Trophoblast cell (in vitro differentiated cells and primary cell): ENCODE data around the gene SLC16A2.

Experiments
- DNase-seq, 2 donors: peaks; one replicate each; pipeline ENCODE4 v3.0.0-alpha.2; 2016
- H2AFZ ChIP-seq: 2 replicates; pipeline ENCODE4 v1.6.1; 2013; ENCODE audit warnings: low read length, moderate library complexity, mild to moderate bottlenecking; ENCODE audit not compliant: insufficient read depth, poor library complexity
- H2AK5ac ChIP-seq: 2 replicates; pipeline ENCODE4 v1.6.1; 2013; ENCODE audit warnings: mild to moderate bottlenecking, low read length
- H2BK120ac ChIP-seq: 2 replicates; pipeline ENCODE4 v1.6.1; 2013; ENCODE audit warnings: low read length, mild to moderate bottlenecking, moderate library complexity; ENCODE audit not compliant: insufficient read depth, poor library complexity
- H2BK12ac ChIP-seq: 2 replicates; pipeline ENCODE4 v1.6.1; 2013; ENCODE audit warnings: mild to moderate bottlenecking, low read length, moderate library complexity
- H2BK5ac ChIP-seq: 2 replicates; pipeline ENCODE4 v1.6.1; 2013; ENCODE audit warnings: low read length, low read depth, moderate library complexity, mild to moderate bottlenecking; ENCODE audit not compliant: poor library complexity
- H3K14ac ChIP-seq: 2 replicates; pipeline ENCODE4 v1.6.1; 2013; ENCODE audit warnings: mild to moderate bottlenecking, low read length
- H3K18ac ChIP-seq: 2 replicates; pipeline ENCODE4 v1.6.1; 2013; ENCODE audit warnings: mild to moderate bottlenecking, low read length
- H3K23ac ChIP-seq: 2 replicates; pipeline ENCODE4 v1.6.1; 2013; ENCODE audit warnings: low read length
- H3K27ac ChIP-seq: 2 replicates; pipeline ENCODE4 v1.5.1; 2013; ENCODE audit warnings: low read depth, mild to moderate bottlenecking, inconsistent platforms, low read length, moderate library complexity
- H3K27me3 ChIP-seq: 2 replicates; pipeline ENCODE4 v1.6.1; 2013; ENCODE audit warnings: inconsistent platforms, mild to moderate bottlenecking, low read length, moderate library complexity; ENCODE audit not compliant: insufficient read depth
- H3K36me3 ChIP-seq, 2 experiments: 1 replicate in 1 of 2; 2 replicates in 1 of 2; pipeline ENCODE4 v1.6.1; 2013; ENCODE audit warnings: low read length in 2 of 2, mild to moderate bottlenecking in 2 of 2, moderate library complexity in 1 of 2; ENCODE audit not compliant: insufficient read depth in 2 of 2, control insufficient read depth in 1 of 2
- H3K4ac ChIP-seq: 2 replicates; pipeline ENCODE4 v1.6.1; 2013; ENCODE audit warnings: low read depth, mild to moderate bottlenecking, low read length, moderate library complexity
- H3K4me1 ChIP-seq, 2 experiments: 1 replicate in 1 of 2; 2 replicates in 1 of 2; pipeline ENCODE4 v1.6.1; 2013; ENCODE audit warnings: low read length in 2 of 2, mild to moderate bottlenecking in 2 of 2, moderate library complexity in 1 of 2; ENCODE audit not compliant: insufficient read depth in 2 of 2, control insufficient read depth in 1 of 2
- H3K4me2 ChIP-seq: 2 replicates; pipeline ENCODE4 v1.6.1; 2013; ENCODE audit warnings: inconsistent platforms, mild to moderate bottlenecking, low read length, moderate library complexity
- H3K4me3 ChIP-seq: 2 replicates; pipeline ENCODE4 v1.5.1; 2013; ENCODE audit warnings: mild to moderate bottlenecking, low read depth, low read length, inconsistent platforms
- H3K79me1 ChIP-seq: one replicate; pipeline ENCODE4 v1.6.1; 2013; ENCODE audit warnings: low read length
- H3K79me2 ChIP-seq: 2 replicates; pipeline ENCODE4 v1.6.1; 2013; ENCODE audit warnings: low read length, mild to moderate bottlenecking; ENCODE audit not compliant: control insufficient read depth, insufficient read depth, poor library complexity
- H3K9ac ChIP-seq: 2 replicates; pipeline ENCODE4 v1.6.1; 2013; ENCODE audit warnings: mild to moderate bottlenecking, low read length
- H3K9me3 ChIP-seq: 2 replicates; pipeline ENCODE4 v1.6.1; 2013; ENCODE audit warnings: low read depth, mild to moderate bottlenecking, control low read depth, inconsistent platforms, low read length; ENCODE audit not compliant: insufficient read depth
- H4K12ac ChIP-seq: 2 replicates; pipeline ENCODE4 v1.6.1; 2013; ENCODE audit warnings: low read depth, mild to moderate bottlenecking, low read length, moderate library complexity
- H4K8ac ChIP-seq: 2 replicates; pipeline ENCODE4 v1.6.1; 2013; ENCODE audit warnings: low read depth, mild to moderate bottlenecking, low read length, moderate library complexity
- H4K91ac ChIP-seq: one replicate; pipeline ENCODE4 v1.6.1; 2013; ENCODE audit warnings: low read depth, mild to moderate bottlenecking, low read length, moderate library complexity
- WGBS: extraction: QIAGEN DNeasy Blood & Tissue Kit; methylation state at CpG from one replicate; pipeline ENCODE4 v1.1.7; 2013; ENCODE audit warnings: missing lambda C conversion rate; ENCODE audit not compliant: insufficient read length, insufficient coverage; ENCODE audit errors: extremely low coverage; 5-methylcytosine and 5-hydroxymethylcytosine counted together

Gene SLC16A2

DNA sequence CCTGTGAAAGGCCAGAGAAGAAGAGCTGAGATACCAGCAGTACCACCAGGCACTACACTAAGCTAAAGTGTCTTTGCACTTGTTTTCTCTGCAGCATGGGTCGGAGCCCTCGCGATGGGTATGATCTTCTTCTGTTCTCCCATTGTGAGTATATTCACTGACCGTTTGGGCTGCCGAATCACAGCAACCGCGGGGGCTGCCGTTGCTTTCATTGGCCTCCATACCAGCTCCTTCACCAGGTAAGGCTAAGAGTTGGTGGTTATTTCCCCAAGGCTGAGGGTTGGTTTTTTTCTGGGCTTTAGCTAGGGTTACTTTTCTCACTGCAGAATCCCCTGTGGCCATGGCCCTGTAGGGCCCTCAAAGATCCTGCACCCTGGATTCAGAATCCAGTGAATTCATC lies 99.6 kb downstream of the SLC16A2 start:
- Histone ChIP-seq H2BK12ac (no peak overlapping the region), H3K4ac (no peak overlapping the region), H3K18ac (no peak overlapping the region), H4K12ac (no peak overlapping the region), H3K4me2 (no peak overlapping the region), H3K27me3 (no peaks in the 10 kb centered on the region), H3K79me2 (no peaks in the 10 kb centered on the region), H3K9me3 (no peaks in the 10 kb centered on the region), H3K14ac (no peak overlapping the region), H2AFZ (no peak overlapping the region), H2BK120ac (no peak overlapping the region), H3K4me3 (no peak overlapping the region), H3K23ac (no peak overlapping the region), H3K36me3 (no peaks in the 10 kb centered on the region), H2AK5ac (no peak overlapping the region), H2BK5ac (no peak overlapping the region), H4K8ac (no peak overlapping the region), H3K27ac (no peak overlapping the region), H3K79me1 (no peaks in the 10 kb centered on the region), H3K9ac (no peak overlapping the region), H4K91ac (no peak overlapping the region), H3K4me1 (no peaks in the 10 kb centered on the region)
- DNase-seq = no peak
- no CpG with 5 or more reads among the region's 8 CpGs for WGBS

GRCh38 chrX:74521961-74522751 lies 100.9 kb downstream of the SLC16A2 start:
- H3K9me3 ChIP-seq = no peaks in the 10 kb centered on the region
- H3K9ac ChIP-seq = no peak overlapping the region
- H2BK5ac ChIP-seq = no peak overlapping the region
- H4K91ac ChIP-seq = no peak overlapping the region
- H2BK120ac ChIP-seq = no peak overlapping the region
- H3K4me3 ChIP-seq = no peak overlapping the region
- no peak overlapping the region for H2AK5ac ChIP-seq
- no peaks in the 10 kb centered on the region for H3K27me3 ChIP-seq
- no peak overlapping the region for H3K27ac ChIP-seq
- no peak overlapping the region for H3K4ac ChIP-seq
- no peak for DNase-seq
- H3K4me1 ChIP-seq = no peaks in the 10 kb centered on the region
- H3K18ac ChIP-seq = no peak overlapping the region
- no peaks in the 10 kb centered on the region for H3K79me1 ChIP-seq
- no peak overlapping the region for H4K12ac ChIP-seq
- H2AFZ ChIP-seq = no peak overlapping the region
- H3K14ac ChIP-seq = no peak overlapping the region
- no peaks in the 10 kb centered on the region for H3K79me2 ChIP-seq
- no peak overlapping the region for H2BK12ac ChIP-seq
- no peak overlapping the region for H3K4me2 ChIP-seq
- H4K8ac ChIP-seq = no peak overlapping the region
- no peaks in the 10 kb centered on the region for H3K36me3 ChIP-seq
- no CpG with 5 or more reads among the region's 9 CpGs for WGBS
- no peak overlapping the region for H3K23ac ChIP-seq

GRCh38 chrX:74523224-74523623 lies 101.9 kb downstream of the SLC16A2 start:
- no peaks in the 10 kb centered on the region for H3K79me2 ChIP-seq
- no peak overlapping the region for H3K18ac ChIP-seq
- H3K4me1 ChIP-seq = no peaks in the 10 kb centered on the region
- H2BK5ac ChIP-seq = no peak overlapping the region
- H3K9me3 ChIP-seq = no peaks in the 10 kb centered on the region
- H3K4ac ChIP-seq = no peak overlapping the region
- H3K79me1 ChIP-seq = no peaks in the 10 kb centered on the region
- no peaks in the 10 kb centered on the region for H3K36me3 ChIP-seq
- no peak overlapping the region for H4K91ac ChIP-seq
- H2BK12ac ChIP-seq = no peak overlapping the region
- no peak overlapping the region for H3K4me3 ChIP-seq
- H3K27me3 ChIP-seq = no peaks in the 10 kb centered on the region
- no peak overlapping the region for H2AFZ ChIP-seq
- no peak for DNase-seq
- no CpG with 5 or more reads among the region's 1 CpG for WGBS
- H3K9ac ChIP-seq = no peak overlapping the region
- no peak overlapping the region for H2BK120ac ChIP-seq
- H2AK5ac ChIP-seq = no peak overlapping the region
- H3K14ac ChIP-seq = no peak overlapping the region
- H3K23ac ChIP-seq = no peak overlapping the region
- H4K8ac ChIP-seq = no peak overlapping the region
- no peak overlapping the region for H4K12ac ChIP-seq
- H3K4me2 ChIP-seq = no peak overlapping the region
- no peak overlapping the region for H3K27ac ChIP-seq

DNA sequence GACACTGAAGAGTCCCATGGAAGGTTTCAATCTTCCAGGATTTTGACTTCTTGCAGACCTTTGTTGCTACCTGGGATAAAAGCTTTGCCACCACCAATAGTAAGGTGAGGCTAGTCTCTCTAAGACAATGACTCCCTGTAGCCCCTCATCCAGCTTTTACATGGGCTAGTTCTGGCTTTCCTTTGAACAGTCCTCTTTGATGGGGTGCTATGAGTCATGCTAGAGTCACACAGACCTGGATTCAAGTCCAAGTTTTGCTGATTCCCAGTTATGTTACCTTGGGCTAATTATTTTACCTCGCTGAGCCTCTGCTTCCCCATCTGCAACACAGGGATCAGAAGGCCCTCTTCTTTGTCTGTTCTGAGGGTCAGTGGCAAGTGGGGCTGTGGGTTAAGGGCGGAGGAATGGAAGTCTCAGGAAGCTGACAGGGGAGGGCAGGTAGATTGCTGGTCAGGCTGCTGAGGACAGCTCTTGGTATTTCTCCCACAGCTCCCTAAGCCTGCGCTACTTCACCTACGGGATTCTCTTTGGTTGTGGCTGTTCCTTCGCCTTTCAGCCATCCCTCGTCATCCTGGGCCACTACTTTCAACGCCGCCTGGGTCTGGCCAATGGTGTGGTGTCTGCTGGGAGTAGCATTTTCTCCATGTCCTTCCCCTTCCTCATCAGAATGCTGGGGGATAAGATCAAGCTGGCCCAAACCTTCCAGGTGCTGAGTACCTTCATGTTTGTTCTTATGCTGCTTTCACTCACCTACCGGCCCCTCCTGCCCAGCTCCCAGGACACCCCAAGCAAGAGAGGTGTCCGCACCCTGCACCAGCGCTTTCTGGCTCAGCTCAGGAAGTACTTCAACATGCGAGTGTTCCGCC lies 102.8 kb downstream of the SLC16A2 start:
- Histone ChIP-seq H4K8ac (no peak overlapping the region), H4K91ac (no peak overlapping the region)

More for the DNA sequence above, 102.8 kb downstream of the SLC16A2 start:
- H3K4ac ChIP-seq = no peak overlapping the region
- H4K12ac ChIP-seq = peak overlapping the region; percentile 30
- no peaks in the 10 kb centered on the region for H3K27me3 ChIP-seq
- H2BK12ac ChIP-seq = no peak overlapping the region
- no peak overlapping the region for H3K14ac ChIP-seq
- H3K4me2 ChIP-seq = no peak overlapping the region
- H3K18ac ChIP-seq = no peak overlapping the region
- H3K23ac ChIP-seq = no peak overlapping the region
- no peaks in the 10 kb centered on the region for H3K9me3 ChIP-seq
- no peak overlapping the region for H2AK5ac ChIP-seq
- H3K4me3 ChIP-seq = no peak overlapping the region
- H2AFZ ChIP-seq = no peak overlapping the region
- no peaks in the 10 kb centered on the region for H3K4me1 ChIP-seq
- H3K36me3 ChIP-seq = no peaks in the 10 kb centered on the region
- H3K9ac ChIP-seq = no peak overlapping the region
- H3K27ac ChIP-seq = no peak overlapping the region
- no CpG with 5 or more reads among the region's 13 CpGs for WGBS
- no peaks in the 10 kb centered on the region for H3K79me2 ChIP-seq
- no peaks in the 10 kb centered on the region for H3K79me1 ChIP-seq
- no peak overlapping the region for H2BK5ac ChIP-seq
- no peak overlapping the region for H2BK120ac ChIP-seq
- DNase-seq = no peak
